Suprapubic skin (tissue), 3 donors: Measurements from ENCODE around the gene OR51S1.

Source experiments
- POLR2A ChIP-seq, 2 donors: fragments of 450-650 bp; IDR thresholded peaks; one replicate each; pipeline ENCODE4 v1.6.1; 2017; ENCODE audit warnings: antibody characterized with exemption in 2 of 2, mild to moderate bottlenecking in 2 of 2, moderate library complexity in 2 of 2
- TF ChIP-seq, protein P1 (sequence below), 2 donors: fragments of 200-600 bp in 1 of 2; fragments of 450-650 bp in 1 of 2; sonication (generic) in 1 of 2; IDR thresholded peaks; one replicate each; pipeline ENCODE4 v1.5.1; 2016 to 2019; ENCODE audit warnings: antibody characterized with exemption in 2 of 2, mild to moderate bottlenecking in 1 of 2, moderate library complexity in 1 of 2

DNA sequence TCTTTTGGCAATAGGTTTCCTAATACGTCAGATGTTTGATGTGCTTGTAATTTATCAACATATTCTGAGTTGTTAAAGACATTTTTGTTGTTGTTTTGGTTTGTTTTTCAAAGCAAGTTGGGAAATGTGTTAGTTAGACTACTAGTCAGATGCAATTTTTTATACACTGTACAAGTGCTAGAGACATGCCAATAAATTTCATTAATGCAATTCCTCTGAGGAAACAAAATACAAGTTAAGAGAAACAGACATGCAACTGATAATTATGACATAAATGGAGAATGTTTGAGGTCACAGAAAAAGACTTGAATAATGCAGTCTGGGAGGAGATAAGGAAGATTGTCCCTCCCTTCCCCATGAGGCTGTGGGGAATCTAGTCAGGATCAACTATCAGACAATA is 38.6 kb upstream of the OR51S1 start:
- TF ChIP-seq, protein P1, sequence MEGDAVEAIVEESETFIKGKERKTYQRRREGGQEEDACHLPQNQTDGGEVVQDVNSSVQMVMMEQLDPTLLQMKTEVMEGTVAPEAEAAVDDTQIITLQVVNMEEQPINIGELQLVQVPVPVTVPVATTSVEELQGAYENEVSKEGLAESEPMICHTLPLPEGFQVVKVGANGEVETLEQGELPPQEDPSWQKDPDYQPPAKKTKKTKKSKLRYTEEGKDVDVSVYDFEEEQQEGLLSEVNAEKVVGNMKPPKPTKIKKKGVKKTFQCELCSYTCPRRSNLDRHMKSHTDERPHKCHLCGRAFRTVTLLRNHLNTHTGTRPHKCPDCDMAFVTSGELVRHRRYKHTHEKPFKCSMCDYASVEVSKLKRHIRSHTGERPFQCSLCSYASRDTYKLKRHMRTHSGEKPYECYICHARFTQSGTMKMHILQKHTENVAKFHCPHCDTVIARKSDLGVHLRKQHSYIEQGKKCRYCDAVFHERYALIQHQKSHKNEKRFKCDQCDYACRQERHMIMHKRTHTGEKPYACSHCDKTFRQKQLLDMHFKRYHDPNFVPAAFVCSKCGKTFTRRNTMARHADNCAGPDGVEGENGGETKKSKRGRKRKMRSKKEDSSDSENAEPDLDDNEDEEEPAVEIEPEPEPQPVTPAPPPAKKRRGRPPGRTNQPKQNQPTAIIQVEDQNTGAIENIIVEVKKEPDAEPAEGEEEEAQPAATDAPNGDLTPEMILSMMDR (IDR thresholded peaks at IDR 0.05): no peak
- TF ChIP-seq POLR2A (IDR thresholded peaks at IDR 0.05): no peak
